NCI-H2227 (cell line): Measurements from ENCODE around the gene PODXL2.
"Not testable (repeated sequence)": the region's sequence is repeated elsewhere in the genome, so short reads cannot be mapped to it uniquely, and the experiment has no call there.

ENCODE experiments used
- DNase-seq: peaks from one replicate; lab custom pipeline; 2025; ENCODE audit not compliant: unreplicated experiment; lab: John Stamatoyannopoulos, UW

Gene PODXL2

GRCh38 chr3:127674101-127674721 is 45.2 kb downstream of the PODXL2 start:
- DNase-seq = no peak

- no peak for DNase-seq
Measured at GRCh38 chr3:127674790-127675189, 45.8 kb downstream of the PODXL2 start.

- DNase-seq = no peak
Measured at GRCh38 chr3:127675651-127676391, 46.8 kb downstream of the PODXL2 start.

GRCh38 chr3:127676456-127676855 is 47.5 kb downstream of the PODXL2 start:
- DNase-seq = no peak

- DNase-seq = no peak
Measured at GRCh38 chr3:127676921-127677351, 48.0 kb downstream of the PODXL2 start.

- no peak for DNase-seq
Measured at GRCh38 chr3:127677541-127678314, 48.7 kb downstream of the PODXL2 start.

- no peak for DNase-seq
Measured at GRCh38 chr3:127678315-127678599, 49.3 kb downstream of the PODXL2 start.

GRCh38 chr3:127678611-127679533 is 49.9 kb downstream of the PODXL2 start:
- DNase-seq = no peak

- DNase-seq = no peak
Measured at GRCh38 chr3:127679534-127680145, 50.7 kb downstream of the PODXL2 start.

- DNase-seq = no peak
Measured at GRCh38 chr3:127680146-127680661, 51.2 kb downstream of the PODXL2 start.

- no peak for DNase-seq
Measured at GRCh38 chr3:127680798-127681221, 51.8 kb downstream of the PODXL2 start.

GRCh38 chr3:127682175-127682554 is 53.2 kb downstream of the PODXL2 start:
- DNase-seq = not testable (repeated sequence)

GRCh38 chr3:127682561-127682960 is 53.6 kb downstream of the PODXL2 start:
- DNase-seq = no peak

- DNase-seq = no peak
Measured at GRCh38 chr3:127684871-127685707, 56.1 kb downstream of the PODXL2 start.

GRCh38 chr3:127685708-127686511 is 56.9 kb downstream of the PODXL2 start:
- no peak for DNase-seq

GRCh38 chr3:127686512-127686894 is 57.5 kb downstream of the PODXL2 start:
- DNase-seq = no peak

- no peak for DNase-seq
Measured at GRCh38 chr3:127687228-127687737, 58.3 kb downstream of the PODXL2 start.

- no peak for DNase-seq
Measured at GRCh38 chr3:127688022-127688415, 59.0 kb downstream of the PODXL2 start.
